Measurements from ENCODE around the gene MAST4. TPM values are rescaled to one million over a fixed set of nuclear protein-coding genes. Genes with fewer than 3 reads are reported as not detected.

Gene MAST4
- total RNA-seq, 1 donor from 2014 or later = 52.6 TPM

- ATAC-seq (no peak), DNase-seq (no peak)
- TF ChIP-seq CTCF (IDR thresholded peaks at IDR 0.05) = no peak
- intact Hi-C loops (cut with DNase I) = no loop called here
- no peaks in the 10 kb centered on the region for H3K4me1 ChIP-seq
- H3K36me3 ChIP-seq = no peaks in the 10 kb centered on the region
- no peaks in the 10 kb centered on the region for H3K27me3 ChIP-seq
- no peak overlapping the region for H3K4me3 ChIP-seq
- H3K9me3 ChIP-seq = no peaks in the 10 kb centered on the region
- H3K27ac ChIP-seq = no peak overlapping the region
These were observed 330.9 kb downstream of the MAST4 start for GRCh38 chr5:66927140-66927539.

- ATAC-seq = no peak
- TF ChIP-seq CTCF (IDR thresholded peaks at IDR 0.05) = no peak
- no peaks in the 10 kb centered on the region for H3K36me3 ChIP-seq
- H3K27ac ChIP-seq = no peak overlapping the region
- no peaks in the 10 kb centered on the region for H3K9me3 ChIP-seq
- H3K27me3 ChIP-seq = no peaks in the 10 kb centered on the region
- H3K4me3 ChIP-seq = no peak overlapping the region
- no peak for DNase-seq
- intact Hi-C loops (cut with DNase I) = no loop called here
- no peaks in the 10 kb centered on the region for H3K4me1 ChIP-seq
These were observed 333.1 kb downstream of the MAST4 start for GRCh38 chr5:66929281-66929680.

GRCh38 chr5:66929995-66930394 is 333.8 kb downstream of the MAST4 start:
- Histone ChIP-seq H3K4me1 (no peaks in the 10 kb centered on the region), H3K4me3 (no peak overlapping the region), H3K36me3 (no peaks in the 10 kb centered on the region), H3K27me3 (no peaks in the 10 kb centered on the region), H3K9me3 (no peaks in the 10 kb centered on the region), H3K27ac (no peak overlapping the region)
- no peak for ATAC-seq
- intact Hi-C loops (cut with DNase I) = no loop called here
- DNase-seq = no peak
- TF ChIP-seq CTCF (IDR thresholded peaks at IDR 0.05) = no peak

- intact Hi-C loops (cut with DNase I) = no loop called here
- DNase-seq (no peak), ATAC-seq (no peak)
- no peaks in the 10 kb centered on the region for H3K9me3 ChIP-seq
- H3K27ac ChIP-seq = no peak overlapping the region
- no peak for TF ChIP-seq CTCF (IDR thresholded peaks at IDR 0.05)
- no peaks in the 10 kb centered on the region for H3K27me3 ChIP-seq
- no peaks in the 10 kb centered on the region for H3K4me1 ChIP-seq
- H3K36me3 ChIP-seq = no peaks in the 10 kb centered on the region
- no peak overlapping the region for H3K4me3 ChIP-seq
These were observed 335.5 kb downstream of the MAST4 start for GRCh38 chr5:66931651-66932050.

- H3K4me3 ChIP-seq = no peak overlapping the region
- no peaks in the 10 kb centered on the region for H3K27me3 ChIP-seq
- no peak overlapping the region for H3K27ac ChIP-seq
- TF ChIP-seq CTCF (IDR thresholded peaks at IDR 0.05) = no peak
- intact Hi-C loops (cut with DNase I) = no loop called here
- no peak for DNase-seq
- no peaks in the 10 kb centered on the region for H3K36me3 ChIP-seq
- no peaks in the 10 kb centered on the region for H3K4me1 ChIP-seq
- H3K9me3 ChIP-seq = no peaks in the 10 kb centered on the region
- no peak for ATAC-seq
These were observed 336.3 kb downstream of the MAST4 start for GRCh38 chr5:66932457-66932856.

- no peak overlapping the region for H3K4me3 ChIP-seq
- ATAC-seq = no peak
- H3K27ac ChIP-seq = no peak overlapping the region
- no peaks in the 10 kb centered on the region for H3K4me1 ChIP-seq
- no peaks in the 10 kb centered on the region for H3K9me3 ChIP-seq
- no peak for DNase-seq
- intact Hi-C loops (cut with DNase I) = no loop called here
- H3K27me3 ChIP-seq = no peaks in the 10 kb centered on the region
- TF ChIP-seq CTCF (IDR thresholded peaks at IDR 0.05) = no peak
- H3K36me3 ChIP-seq = no peaks in the 10 kb centered on the region
These were observed 336.9 kb downstream of the MAST4 start for GRCh38 chr5:66933066-66933465.
